Measurements from ENCODE around the gene CEP350.

DNA sequence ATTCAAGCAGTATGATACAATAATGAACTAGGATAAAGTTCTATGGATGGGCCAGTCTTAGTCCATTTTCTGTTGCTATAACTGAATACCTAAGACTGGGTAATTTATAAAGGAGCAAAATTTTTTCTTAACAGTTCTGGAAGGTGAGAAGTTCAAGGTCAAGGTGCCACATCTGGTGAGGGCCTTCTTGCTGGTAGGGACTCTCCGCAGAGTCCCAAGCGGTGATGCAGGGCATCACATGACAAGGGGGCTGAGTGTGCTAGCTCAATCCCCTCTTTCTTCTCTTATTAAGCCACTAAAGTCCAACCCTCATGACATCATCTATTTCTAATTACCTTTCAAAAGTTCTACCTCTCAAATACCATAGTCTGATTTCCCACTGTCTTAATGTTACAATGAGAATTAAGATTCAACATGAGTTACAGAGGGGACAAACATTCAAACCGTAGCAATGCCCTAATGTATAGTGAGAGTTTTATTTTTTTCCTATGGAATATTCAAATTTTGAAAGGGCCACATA lies 107.9 kb downstream of the CEP350 start:
- TF ChIP-seq SIN3A (IDR thresholded peaks at IDR 0.05; ENCODE audit: borderline replicate concordance, low read depth, low read length), result no peak
- TF ChIP-seq, protein P1, sequence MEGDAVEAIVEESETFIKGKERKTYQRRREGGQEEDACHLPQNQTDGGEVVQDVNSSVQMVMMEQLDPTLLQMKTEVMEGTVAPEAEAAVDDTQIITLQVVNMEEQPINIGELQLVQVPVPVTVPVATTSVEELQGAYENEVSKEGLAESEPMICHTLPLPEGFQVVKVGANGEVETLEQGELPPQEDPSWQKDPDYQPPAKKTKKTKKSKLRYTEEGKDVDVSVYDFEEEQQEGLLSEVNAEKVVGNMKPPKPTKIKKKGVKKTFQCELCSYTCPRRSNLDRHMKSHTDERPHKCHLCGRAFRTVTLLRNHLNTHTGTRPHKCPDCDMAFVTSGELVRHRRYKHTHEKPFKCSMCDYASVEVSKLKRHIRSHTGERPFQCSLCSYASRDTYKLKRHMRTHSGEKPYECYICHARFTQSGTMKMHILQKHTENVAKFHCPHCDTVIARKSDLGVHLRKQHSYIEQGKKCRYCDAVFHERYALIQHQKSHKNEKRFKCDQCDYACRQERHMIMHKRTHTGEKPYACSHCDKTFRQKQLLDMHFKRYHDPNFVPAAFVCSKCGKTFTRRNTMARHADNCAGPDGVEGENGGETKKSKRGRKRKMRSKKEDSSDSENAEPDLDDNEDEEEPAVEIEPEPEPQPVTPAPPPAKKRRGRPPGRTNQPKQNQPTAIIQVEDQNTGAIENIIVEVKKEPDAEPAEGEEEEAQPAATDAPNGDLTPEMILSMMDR (IDR thresholded peaks at IDR 0.05), result no peak
- TF ChIP-seq, protein P2, sequence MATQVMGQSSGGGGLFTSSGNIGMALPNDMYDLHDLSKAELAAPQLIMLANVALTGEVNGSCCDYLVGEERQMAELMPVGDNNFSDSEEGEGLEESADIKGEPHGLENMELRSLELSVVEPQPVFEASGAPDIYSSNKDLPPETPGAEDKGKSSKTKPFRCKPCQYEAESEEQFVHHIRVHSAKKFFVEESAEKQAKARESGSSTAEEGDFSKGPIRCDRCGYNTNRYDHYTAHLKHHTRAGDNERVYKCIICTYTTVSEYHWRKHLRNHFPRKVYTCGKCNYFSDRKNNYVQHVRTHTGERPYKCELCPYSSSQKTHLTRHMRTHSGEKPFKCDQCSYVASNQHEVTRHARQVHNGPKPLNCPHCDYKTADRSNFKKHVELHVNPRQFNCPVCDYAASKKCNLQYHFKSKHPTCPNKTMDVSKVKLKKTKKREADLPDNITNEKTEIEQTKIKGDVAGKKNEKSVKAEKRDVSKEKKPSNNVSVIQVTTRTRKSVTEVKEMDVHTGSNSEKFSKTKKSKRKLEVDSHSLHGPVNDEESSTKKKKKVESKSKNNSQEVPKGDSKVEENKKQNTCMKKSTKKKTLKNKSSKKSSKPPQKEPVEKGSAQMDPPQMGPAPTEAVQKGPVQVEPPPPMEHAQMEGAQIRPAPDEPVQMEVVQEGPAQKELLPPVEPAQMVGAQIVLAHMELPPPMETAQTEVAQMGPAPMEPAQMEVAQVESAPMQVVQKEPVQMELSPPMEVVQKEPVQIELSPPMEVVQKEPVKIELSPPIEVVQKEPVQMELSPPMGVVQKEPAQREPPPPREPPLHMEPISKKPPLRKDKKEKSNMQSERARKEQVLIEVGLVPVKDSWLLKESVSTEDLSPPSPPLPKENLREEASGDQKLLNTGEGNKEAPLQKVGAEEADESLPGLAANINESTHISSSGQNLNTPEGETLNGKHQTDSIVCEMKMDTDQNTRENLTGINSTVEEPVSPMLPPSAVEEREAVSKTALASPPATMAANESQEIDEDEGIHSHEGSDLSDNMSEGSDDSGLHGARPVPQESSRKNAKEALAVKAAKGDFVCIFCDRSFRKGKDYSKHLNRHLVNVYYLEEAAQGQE (IDR thresholded peaks at IDR 0.05; ENCODE audit: low read depth, low read length), result no peak
- no peak for TF ChIP-seq TEAD4 (IDR thresholded peaks at IDR 0.05; ENCODE audit: borderline replicate concordance, insufficient read depth)
- no peak for TF ChIP-seq EP300 (IDR thresholded peaks at IDR 0.05; ENCODE audit: borderline replicate concordance in 1 of 2, low read depth in 1 of 2, low read length in 1 of 2)
- TF ChIP-seq POLR2AphosphoS5 (IDR thresholded peaks at IDR 0.05; ENCODE audit: low read depth, low read length), result no peak
- no peak for TF ChIP-seq NFIC (IDR thresholded peaks at IDR 0.05; ENCODE audit: borderline replicate concordance)
- no peak for TF ChIP-seq EZH2phosphoT487 (IDR thresholded peaks at IDR 0.05; ENCODE audit: borderline replicate concordance, low read depth)
- TF ChIP-seq, protein P3, sequence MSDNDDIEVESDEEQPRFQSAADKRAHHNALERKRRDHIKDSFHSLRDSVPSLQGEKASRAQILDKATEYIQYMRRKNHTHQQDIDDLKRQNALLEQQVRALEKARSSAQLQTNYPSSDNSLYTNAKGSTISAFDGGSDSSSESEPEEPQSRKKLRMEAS (IDR thresholded peaks at IDR 0.05; ENCODE audit: low read depth), result no peak
- no peak for TF ChIP-seq YY1 (IDR thresholded peaks at IDR 0.05; ENCODE audit: low read depth)
- TF ChIP-seq MEF2A (IDR thresholded peaks at IDR 0.05; ENCODE audit: borderline replicate concordance, low read depth), result no peak
- TF ChIP-seq GABPA (IDR thresholded peaks at IDR 0.05; ENCODE audit: low read depth), result no peak

Measured in SK-N-SH (cell line).